HepG2 (cell line): ENCODE measurements around the gene CLASRP. TPM values are rescaled to one million over a fixed set of nuclear protein-coding genes. Genes with fewer than 3 reads are reported as not detected.

Source experiments
- CENPX ChIP-seq: sonication (generic); formaldehyde crosslinking; IDR thresholded peaks from 2 replicates; pipeline ENCODE4 v1.9.0; 2021; ENCODE audit warnings: mild to moderate bottlenecking, missing genetic modification reagents, moderate library complexity
- JARID2 ChIP-seq: sonication (generic); formaldehyde crosslinking; IDR thresholded peaks from 2 replicates; pipeline ENCODE4 v1.8.1; 2023; ENCODE audit warnings: missing genetic modification reagents, inconsistent platforms; ENCODE audit not compliant: insufficient replicate concordance
- KAT7 ChIP-seq: IDR thresholded peaks from 2 replicates; pipeline ENCODE4 v1.6.1; 2018; ENCODE audit warnings: borderline replicate concordance, missing compliant biosample characterization
- MEF2D ChIP-seq: sonication (generic); formaldehyde crosslinking; IDR thresholded peaks from 2 replicates; pipeline ENCODE4 v1.5.1; 2020; ENCODE audit warnings: mild to moderate bottlenecking, missing genetic modification reagents
- MXI1 ChIP-seq: IDR thresholded peaks from 3 replicates; pipeline ENCODE4 v1.6.1; 2012; ENCODE audit warnings: low read depth, low read length, inconsistent platforms, borderline replicate concordance
- NFE2 ChIP-seq: sonication (generic); formaldehyde crosslinking; IDR thresholded peaks from 2 replicates; pipeline ENCODE4 v1.4.0; 2020; ENCODE audit warnings: missing genetic modification reagents
- PHF21A ChIP-seq: sonication (generic); formaldehyde crosslinking; IDR thresholded peaks from 2 replicates; pipeline ENCODE4 v1.5.0; 2020; ENCODE audit warnings: mild to moderate bottlenecking, missing genetic modification reagents
- TCF7L2 ChIP-seq: IDR thresholded peaks from 2 replicates; pipeline ENCODE4 v1.6.1; 2011; ENCODE audit warnings: mild to moderate bottlenecking, low read depth, low read length, moderate library complexity
- ZNF264 ChIP-seq: sonication (generic); formaldehyde crosslinking; IDR thresholded peaks from 2 replicates; pipeline ENCODE4 v1.4.0; 2020; ENCODE audit warnings: missing genetic modification reagents
- ZNF781 ChIP-seq: sonication (generic); formaldehyde crosslinking; IDR thresholded peaks from 2 replicates; pipeline ENCODE4 v1.5.1; 2020; ENCODE audit warnings: borderline replicate concordance, mild to moderate bottlenecking, missing genetic modification reagents; ENCODE audit errors: not compliant biosample characterization
- ZNF790 ChIP-seq: sonication (generic); formaldehyde crosslinking; IDR thresholded peaks from 2 replicates; pipeline ENCODE4 v1.8.0; 2022; ENCODE audit warnings: missing genetic modification reagents, mild to moderate bottlenecking, borderline replicate concordance
- ZNF839 ChIP-seq: sonication (generic); formaldehyde crosslinking; IDR thresholded peaks from 2 replicates; pipeline ENCODE4 v1.4.0; 2020; ENCODE audit warnings: missing genetic modification reagents, mild to moderate bottlenecking, borderline replicate concordance
- ZNF891 ChIP-seq: sonication (generic); formaldehyde crosslinking; IDR thresholded peaks from 2 replicates; pipeline ENCODE4 v1.5.0; 2020; ENCODE audit warnings: mild to moderate bottlenecking, missing genetic modification reagents
- polyA plus RNA-seq, 8 experiments: library from polyadenylated mRNA; depleted of rRNA in 3 of 8; stranded (reverse) in 7 of 8; unstranded in 1 of 8; fragments of >200 nt; fragmentation: Illumina TruSeq in 4 of 8; extraction: Trizol in 4 of 8; gene quantifications; 2 replicates each; pipeline versions ENCODE4 v1.2.1 to v1.2.3, GENCODE V29; 2011 to 2016; ENCODE audit warnings: low read depth in 4 of 8, missing spikeins in 1 of 8, mixed read lengths in 1 of 8; ENCODE audit not compliant: insufficient read depth in 1 of 8
- total RNA-seq, 5 experiments: library from RNA; depleted of rRNA; stranded (reverse); fragments of >200 nt; fragmentation: Illumina TruSeq; extraction: Trizol; gene quantifications; 2 replicates each; pipeline ENCODE4 v1.2.3, GENCODE V29; 2016; ENCODE audit warnings: low read depth in 1 of 5
- TF ChIP-seq, protein P1 (sequence below): sonication (generic); formaldehyde crosslinking; IDR thresholded peaks from 2 replicates; pipeline ENCODE4 v1.4.0; 2020; ENCODE audit warnings: missing genetic modification reagents, mild to moderate bottlenecking, borderline replicate concordance
- TF ChIP-seq, protein P2 (sequence below): sonication (generic); formaldehyde crosslinking; IDR thresholded peaks from 2 replicates; pipeline ENCODE4 v1.4.0; 2020; ENCODE audit warnings: missing genetic modification reagents
- TF ChIP-seq, protein P3 (sequence below): IDR thresholded peaks from 2 replicates; pipeline ENCODE4 v1.6.1; 2012; ENCODE audit warnings: inconsistent platforms
- TF ChIP-seq, protein P4 (sequence below): sonication (generic); IDR thresholded peaks from 2 replicates; pipeline ENCODE4 v1.6.1; 2016; ENCODE audit warnings: low read depth, borderline replicate concordance

The CLASRP gene
- total and polyA plus RNA-seq, 2 of the 13 experiments (the other 11 are each of a cell fraction or from before 2014, with no cell fraction given): 32.0 to 51.4 TPM

DNA sequence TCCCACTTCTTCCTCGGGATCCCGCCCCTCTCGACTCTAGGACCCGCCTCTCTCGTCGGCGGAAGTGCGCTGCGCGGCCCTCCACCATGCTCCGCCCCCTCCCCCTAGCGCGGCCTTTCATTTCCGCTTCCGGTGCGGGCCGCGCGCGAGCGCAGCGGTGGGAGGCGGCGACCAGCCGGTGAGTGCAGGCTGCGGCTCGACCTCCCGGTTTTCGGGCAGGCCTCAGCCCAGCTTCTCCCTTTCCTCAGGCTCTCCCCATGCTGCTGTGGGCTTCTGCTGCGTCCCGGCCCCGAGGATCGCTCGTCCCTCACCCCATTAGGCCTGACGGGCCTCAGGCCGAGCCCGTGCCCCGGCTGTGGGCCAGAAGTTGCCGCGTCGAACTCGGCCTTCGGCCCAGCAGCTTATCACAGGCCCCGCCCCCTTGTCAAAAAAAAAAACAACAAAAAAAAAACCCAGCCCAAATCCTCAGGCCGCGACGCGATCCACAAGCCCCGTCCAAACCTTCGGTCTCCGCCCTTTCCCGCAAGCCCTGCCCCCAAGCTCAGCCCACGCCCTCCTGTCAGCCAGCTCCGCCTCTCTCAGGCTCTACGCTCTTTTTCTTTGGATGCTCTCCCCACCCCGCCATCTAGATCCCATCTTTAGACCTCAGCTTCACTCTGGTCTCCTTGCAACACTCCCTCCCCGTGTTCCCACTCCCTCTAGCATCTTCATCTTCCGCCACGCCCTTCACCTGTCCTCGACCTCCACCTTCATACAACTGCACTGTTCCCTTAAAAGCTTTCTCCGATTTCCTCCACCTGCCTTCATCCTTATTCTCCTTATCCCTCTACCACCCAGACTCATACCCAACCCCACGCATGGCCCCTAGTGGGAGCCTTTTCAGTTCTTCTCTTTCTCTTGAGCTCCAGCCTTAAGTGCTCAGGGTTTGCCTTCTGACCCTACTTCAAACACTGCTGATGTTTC is at the start of gene CLASRP (continued):
- no peak for TF ChIP-seq PHF21A (CRISPR knock-in tag)
- TF ChIP-seq JARID2 (CRISPR knock-in tag): peak; percentile 36
- no peak for TF ChIP-seq ZNF790 (CRISPR knock-in tag)
- TF ChIP-seq ZNF839 (CRISPR knock-in tag): peak; percentile 97; the same call in 1 of the 2 replicates
- no peak for TF ChIP-seq NFE2
- TF ChIP-seq ZNF781 (CRISPR knock-in tag): peak; percentile 21
- TF ChIP-seq MXI1: peak; percentile 68; the same call in 1 of the 3 replicates
- peak; percentile 52; the same call in 1 of the 2 replicates for TF ChIP-seq ZNF891 (CRISPR knock-in tag)
- peak; percentile 63; the same call in 1 of the 2 replicates for TF ChIP-seq KAT7 (CRISPR knock-in tag)
- TF ChIP-seq, protein P1, sequence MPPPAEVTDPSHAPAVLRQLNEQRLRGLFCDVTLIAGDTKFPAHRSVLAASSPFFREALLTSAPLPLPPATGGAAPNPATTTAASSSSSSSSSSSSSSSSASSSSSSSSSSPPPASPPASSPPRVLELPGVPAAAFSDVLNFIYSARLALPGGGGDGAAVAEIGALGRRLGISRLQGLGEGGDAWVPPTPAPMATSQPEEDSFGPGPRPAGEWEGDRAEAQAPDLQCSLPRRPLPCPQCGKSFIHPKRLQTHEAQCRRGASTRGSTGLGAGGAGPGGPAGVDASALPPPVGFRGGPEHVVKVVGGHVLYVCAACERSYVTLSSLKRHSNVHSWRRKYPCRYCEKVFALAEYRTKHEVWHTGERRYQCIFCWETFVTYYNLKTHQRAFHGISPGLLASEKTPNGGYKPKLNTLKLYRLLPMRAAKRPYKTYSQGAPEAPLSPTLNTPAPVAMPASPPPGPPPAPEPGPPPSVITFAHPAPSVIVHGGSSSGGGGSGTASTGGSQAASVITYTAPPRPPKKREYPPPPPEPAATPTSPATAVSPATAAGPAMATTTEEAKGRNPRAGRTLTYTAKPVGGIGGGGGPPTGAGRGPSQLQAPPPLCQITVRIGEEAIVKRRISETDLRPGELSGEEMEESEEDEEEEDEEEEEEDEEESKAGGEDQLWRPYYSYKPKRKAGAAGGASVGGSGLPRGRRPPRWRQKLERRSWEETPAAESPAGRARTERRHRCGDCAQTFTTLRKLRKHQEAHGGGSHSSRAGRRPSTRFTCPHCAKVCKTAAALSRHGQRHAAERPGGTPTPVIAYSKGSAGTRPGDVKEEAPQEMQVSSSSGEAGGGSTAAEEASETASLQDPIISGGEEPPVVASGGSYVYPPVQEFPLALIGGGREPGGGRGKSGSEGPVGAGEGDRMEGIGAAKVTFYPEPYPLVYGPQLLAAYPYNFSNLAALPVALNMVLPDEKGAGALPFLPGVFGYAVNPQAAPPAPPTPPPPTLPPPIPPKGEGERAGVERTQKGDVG (CRISPR knock-in tag): no peak; the same call in 1 of the 2 replicates
- TF ChIP-seq TCF7L2: no peak
- TF ChIP-seq, protein P2, sequence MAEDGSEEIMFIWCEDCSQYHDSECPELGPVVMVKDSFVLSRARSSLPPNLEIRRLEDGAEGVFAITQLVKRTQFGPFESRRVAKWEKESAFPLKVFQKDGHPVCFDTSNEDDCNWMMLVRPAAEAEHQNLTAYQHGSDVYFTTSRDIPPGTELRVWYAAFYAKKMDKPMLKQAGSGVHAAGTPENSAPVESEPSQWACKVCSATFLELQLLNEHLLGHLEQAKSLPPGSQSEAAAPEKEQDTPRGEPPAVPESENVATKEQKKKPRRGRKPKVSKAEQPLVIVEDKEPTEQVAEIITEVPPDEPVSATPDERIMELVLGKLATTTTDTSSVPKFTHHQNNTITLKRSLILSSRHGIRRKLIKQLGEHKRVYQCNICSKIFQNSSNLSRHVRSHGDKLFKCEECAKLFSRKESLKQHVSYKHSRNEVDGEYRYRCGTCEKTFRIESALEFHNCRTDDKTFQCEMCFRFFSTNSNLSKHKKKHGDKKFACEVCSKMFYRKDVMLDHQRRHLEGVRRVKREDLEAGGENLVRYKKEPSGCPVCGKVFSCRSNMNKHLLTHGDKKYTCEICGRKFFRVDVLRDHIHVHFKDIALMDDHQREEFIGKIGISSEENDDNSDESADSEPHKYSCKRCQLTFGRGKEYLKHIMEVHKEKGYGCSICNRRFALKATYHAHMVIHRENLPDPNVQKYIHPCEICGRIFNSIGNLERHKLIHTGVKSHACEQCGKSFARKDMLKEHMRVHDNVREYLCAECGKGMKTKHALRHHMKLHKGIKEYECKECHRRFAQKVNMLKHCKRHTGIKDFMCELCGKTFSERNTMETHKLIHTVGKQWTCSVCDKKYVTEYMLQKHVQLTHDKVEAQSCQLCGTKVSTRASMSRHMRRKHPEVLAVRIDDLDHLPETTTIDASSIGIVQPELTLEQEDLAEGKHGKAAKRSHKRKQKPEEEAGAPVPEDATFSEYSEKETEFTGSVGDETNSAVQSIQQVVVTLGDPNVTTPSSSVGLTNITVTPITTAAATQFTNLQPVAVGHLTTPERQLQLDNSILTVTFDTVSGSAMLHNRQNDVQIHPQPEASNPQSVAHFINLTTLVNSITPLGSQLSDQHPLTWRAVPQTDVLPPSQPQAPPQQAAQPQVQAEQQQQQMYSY (CRISPR knock-in tag): 0 out of 2 replicates have a peak, but pooled peaks have one; percentile 45
- TF ChIP-seq, protein P3, sequence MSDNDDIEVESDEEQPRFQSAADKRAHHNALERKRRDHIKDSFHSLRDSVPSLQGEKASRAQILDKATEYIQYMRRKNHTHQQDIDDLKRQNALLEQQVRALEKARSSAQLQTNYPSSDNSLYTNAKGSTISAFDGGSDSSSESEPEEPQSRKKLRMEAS: peak; percentile 32; the same call in 1 of the 2 replicates
- peak; percentile 86 for TF ChIP-seq ZNF264 (CRISPR knock-in tag)
- peak; percentile 50; the same call in 1 of the 2 replicates for TF ChIP-seq MEF2D (CRISPR knock-in tag)
- TF ChIP-seq CENPX: no peak
- TF ChIP-seq, protein P4, sequence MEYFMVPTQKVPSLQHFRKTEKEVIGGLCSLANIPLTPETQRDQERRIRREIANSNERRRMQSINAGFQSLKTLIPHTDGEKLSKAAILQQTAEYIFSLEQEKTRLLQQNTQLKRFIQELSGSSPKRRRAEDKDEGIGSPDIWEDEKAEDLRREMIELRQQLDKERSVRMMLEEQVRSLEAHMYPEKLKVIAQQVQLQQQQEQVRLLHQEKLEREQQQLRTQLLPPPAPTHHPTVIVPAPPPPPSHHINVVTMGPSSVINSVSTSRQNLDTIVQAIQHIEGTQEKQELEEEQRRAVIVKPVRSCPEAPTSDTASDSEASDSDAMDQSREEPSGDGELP: peak; percentile 17; the same call in 1 of the 2 replicates
